Mucosa of rectum (tissue), 2 donors: Measurements from ENCODE around the gene FA2H.
"Not testable (repeated sequence)": the region's sequence is repeated elsewhere in the genome, so short reads cannot be mapped to it uniquely, and the experiment has no call there.

ENCODE experiments used
- H3K27ac ChIP-seq, 2 donors: one replicate each; pipeline ENCODE4 v1.7.0; 2013; ENCODE audit warnings: inconsistent platforms in 2 of 2, low read depth in 2 of 2, low read length in 2 of 2
- H3K27me3 ChIP-seq, 2 donors: one replicate each; pipeline ENCODE4 v1.7.0; 2013; ENCODE audit warnings: low read length in 2 of 2; ENCODE audit not compliant: control insufficient read depth in 2 of 2, insufficient read depth in 2 of 2
- H3K36me3 ChIP-seq, 2 donors: one replicate each; pipeline ENCODE4 v1.7.0; 2013; ENCODE audit warnings: low read length in 2 of 2; ENCODE audit not compliant: control insufficient read depth in 2 of 2, insufficient read depth in 2 of 2
- H3K4me1 ChIP-seq, 2 donors: one replicate each; pipeline ENCODE4 v1.7.0; 2013; ENCODE audit warnings: low read length in 2 of 2, mild to moderate bottlenecking in 1 of 2; ENCODE audit not compliant: control insufficient read depth in 2 of 2, insufficient read depth in 2 of 2
- H3K4me3 ChIP-seq, 2 donors: one replicate each; pipeline ENCODE4 v1.7.0; 2013; ENCODE audit warnings: low read length in 2 of 2
- H3K9ac ChIP-seq, 2 donors: one replicate each; pipeline ENCODE4 v1.7.0; 2013; ENCODE audit warnings: low read length in 2 of 2, low read depth in 1 of 2, mild to moderate bottlenecking in 1 of 2
- H3K9me3 ChIP-seq, 2 donors: one replicate each; pipeline ENCODE4 v1.7.0; 2013; ENCODE audit warnings: low read length in 2 of 2; ENCODE audit not compliant: control insufficient read depth in 2 of 2
- donor health status: healthy.
- donor health status: Normal muscosa, but diverticular disease.

Gene FA2H

GRCh38 chr16:74774223-74775139, at the start of gene FA2H:
FA2H (minus strand) TSS chr16:74774820; CDS start chr16:74774755, 65 bp downstream.
- Histone ChIP-seq H3K9me3 (no peaks in the 10 kb centered on the region), H3K4me1 (peaks cover 5 to 22% of the 10 kb centered on the region in 2 donors), H3K27ac (peak within 1 kb of the TSS; percentile 90 to 96), H3K9ac (peak within 1 kb of the TSS; percentile 86 to 96), H3K4me3 (peak within 1 kb of the TSS; percentile 82 to 87), H3K36me3 (no peaks in the 10 kb centered on the region), H3K27me3 (peaks cover 3% of the 10 kb centered on the region in 2 donors)

GRCh38 chr16:74817851-74818250, 43.2 kb upstream of the FA2H start:
- Histone ChIP-seq H3K4me3 (no peak overlapping the region), H3K36me3 (no peaks in the 10 kb centered on the region), H3K4me1 (peaks cover 2 to 3% of the 10 kb centered on the region in 2 donors), H3K9ac (no peak overlapping the region), H3K27me3 (no peaks in the 10 kb centered on the region), H3K27ac (no peak overlapping the region), H3K9me3 (no peaks in the 10 kb centered on the region)

GRCh38 chr16:74813109-74813641, 38.6 kb upstream of the FA2H start:
- Histone ChIP-seq H3K9me3 (no peaks in the 10 kb centered on the region), H3K27ac (no peak overlapping the region), H3K9ac (no peak overlapping the region), H3K4me3 (peak overlapping the region in 1 of 2 donors; percentile 31), H3K27me3 (no peaks in the 10 kb centered on the region), H3K36me3 (no peaks in the 10 kb centered on the region), H3K4me1 (peaks cover 2 to 3% of the 10 kb centered on the region in 2 donors)

GRCh38 chr16:74811911-74812310, 37.3 kb upstream of the FA2H start:
- Histone ChIP-seq H3K9me3 (no peaks in the 10 kb centered on the region), H3K4me1 (peaks cover 2 to 3% of the 10 kb centered on the region in 2 donors), H3K27ac (no peak overlapping the region), H3K9ac (no peak overlapping the region), H3K4me3 (no peak overlapping the region), H3K36me3 (no peaks in the 10 kb centered on the region), H3K27me3 (no peaks in the 10 kb centered on the region)

GRCh38 chr16:74811216-74811615, 36.6 kb upstream of the FA2H start:
- H3K4me1 ChIP-seq, H3K4me3 ChIP-seq, H3K9ac ChIP-seq, H3K36me3 ChIP-seq, H3K27ac ChIP-seq, H3K27me3 ChIP-seq, H3K9me3 ChIP-seq: not testable (repeated sequence)

GRCh38 chr16:74807052-74807646, 32.5 kb upstream of the FA2H start:
- H3K27me3 ChIP-seq, result no peaks in the 10 kb centered on the region
- H3K4me3 ChIP-seq, result no peak overlapping the region
- no peaks in the 10 kb centered on the region for H3K4me1 ChIP-seq
- H3K36me3 ChIP-seq, result no peaks in the 10 kb centered on the region
- H3K9me3 ChIP-seq, result no peaks in the 10 kb centered on the region
- H3K9ac ChIP-seq, result no peak overlapping the region
- H3K27ac ChIP-seq, result no peak overlapping the region

GRCh38 chr16:74800216-74800871, 25.7 kb upstream of the FA2H start:
- H3K27me3 ChIP-seq, result no peaks in the 10 kb centered on the region
- no peak overlapping the region for H3K4me3 ChIP-seq
- H3K9ac ChIP-seq, result no peak overlapping the region
- no peaks in the 10 kb centered on the region for H3K36me3 ChIP-seq
- H3K4me1 ChIP-seq, result no peaks in the 10 kb centered on the region
- no peak overlapping the region for H3K27ac ChIP-seq
- peaks cover 0 to 3% of the 10 kb centered on the region in 2 donors for H3K9me3 ChIP-seq

- no peaks in the 10 kb centered on the region for H3K36me3 ChIP-seq
- H3K9me3 ChIP-seq, result peaks cover 0 to 3% of the 10 kb centered on the region in 2 donors
- H3K4me1 ChIP-seq, result no peaks in the 10 kb centered on the region
- no peaks in the 10 kb centered on the region for H3K27me3 ChIP-seq
- no peak overlapping the region for H3K27ac ChIP-seq
- H3K4me3 ChIP-seq, result no peak overlapping the region
- no peak overlapping the region for H3K9ac ChIP-seq
These were observed 22.8 kb upstream of the FA2H start for GRCh38 chr16:74797414-74797813.

GRCh38 chr16:74795104-74795503, 20.5 kb upstream of the FA2H start:
- H3K27me3 ChIP-seq, result no peaks in the 10 kb centered on the region
- H3K9me3 ChIP-seq, result peaks cover 0 to 3% of the 10 kb centered on the region in 2 donors
- no peaks in the 10 kb centered on the region for H3K36me3 ChIP-seq
- no peak overlapping the region for H3K27ac ChIP-seq
- H3K9ac ChIP-seq, result no peak overlapping the region
- no peak overlapping the region for H3K4me3 ChIP-seq
- H3K4me1 ChIP-seq, result no peaks in the 10 kb centered on the region

GRCh38 chr16:74794668-74795067, 20.0 kb upstream of the FA2H start:
- Histone ChIP-seq H3K4me3 (no peak overlapping the region), H3K27ac (no peak overlapping the region), H3K4me1 (no peaks in the 10 kb centered on the region), H3K36me3 (no peaks in the 10 kb centered on the region), H3K9ac (no peak overlapping the region), H3K27me3 (no peaks in the 10 kb centered on the region), H3K9me3 (peaks cover 0 to 3% of the 10 kb centered on the region in 2 donors)
